WTC11 (cell line): Measurements from ENCODE around the gene NOTUM. TPM values are rescaled to one million over a fixed set of nuclear protein-coding genes. Genes with fewer than 3 reads are reported as not detected.

ENCODE experiments used
- ATAC-seq: fragments of 200-7000 bp; cut with Tn5 transposase; 2 replicates; pipeline ENCODE4 v1.10.0; 2021; ENCODE audit warnings: mild to moderate bottlenecking, moderate library complexity
- CTCF ChIA-PET: fragments of 300-600 bp; sonication (Branson Sonifier 250); formaldehyde crosslinking; loops from one replicate; lab custom pipeline; 2021; ENCODE audit warnings: antibody characterized with exemption; lab: Charles Lee
- POLR2A ChIA-PET: fragments of 350-600 bp; sonication (Branson Sonifier 250); formaldehyde crosslinking; loops from one replicate; lab custom pipeline; 2021; ENCODE audit warnings: antibody characterized with exemption; lab: Charles Lee
- DNase-seq: peaks from one replicate; pipeline ENCODE4 v3.0.0; 2021; ENCODE audit warnings: low spot score
- H3K27ac Mint-ChIP-seq: 2 replicates; pipeline ENCODE4 v1.8.0; 2021; ENCODE audit warnings: mixed read lengths
- H3K27me3 Mint-ChIP-seq: 2 replicates; pipeline ENCODE4 v1.8.0; 2021; ENCODE audit warnings: low read depth, mild to moderate bottlenecking, moderate library complexity, mixed read lengths
- H3K36me3 Mint-ChIP-seq: 2 replicates; pipeline ENCODE4 v1.8.0; 2021; ENCODE audit warnings: mixed read lengths
- H3K4me1 Mint-ChIP-seq: 2 replicates; pipeline ENCODE4 v1.8.0; 2022; ENCODE audit warnings: mixed read lengths
- H3K4me3 Mint-ChIP-seq: 2 replicates; pipeline ENCODE4 v1.8.0; 2021; ENCODE audit warnings: mild to moderate bottlenecking, moderate library complexity, mixed read lengths
- H3K9me3 Mint-ChIP-seq: 2 replicates; pipeline ENCODE4 v1.8.0; 2021; ENCODE audit warnings: mixed read lengths
- ATF1 ChIP-seq: sonication (generic); formaldehyde crosslinking; IDR thresholded peaks from 2 replicates; pipeline ENCODE4 v1.8.1; 2023; ENCODE audit warnings: mild to moderate bottlenecking, moderate library complexity, missing genetic modification reagents
- FOXK1 ChIP-seq: sonication (generic); formaldehyde crosslinking; IDR thresholded peaks from 2 replicates; pipeline ENCODE4 v1.8.0; 2022; ENCODE audit warnings: mild to moderate bottlenecking, moderate library complexity, missing genetic modification reagents
- FOXP1 ChIP-seq: sonication (generic); formaldehyde crosslinking; IDR thresholded peaks from 2 replicates; pipeline ENCODE4 v1.8.0; 2022; ENCODE audit warnings: missing genetic modification reagents, mild to moderate bottlenecking, moderate library complexity, borderline replicate concordance
- KAT7 ChIP-seq: sonication (generic); formaldehyde crosslinking; IDR thresholded peaks from 2 replicates; pipeline ENCODE4 v1.8.1; 2023; ENCODE audit warnings: missing genetic modification reagents, mild to moderate bottlenecking, borderline replicate concordance
- NFATC4 ChIP-seq: fragments of 250-450 bp; sonication (Bioruptor Pico); IDR thresholded peaks from 2 replicates; pipeline ENCODE4 v1.9.0; 2021; ENCODE audit warnings: mild to moderate bottlenecking
- TP53 ChIP-seq: sonication (generic); formaldehyde crosslinking; IDR thresholded peaks from 2 replicates; pipeline ENCODE4 v1.8.1; 2023; ENCODE audit warnings: mild to moderate bottlenecking, missing genetic modification reagents
- ZNF317 ChIP-seq: sonication (generic); formaldehyde crosslinking; IDR thresholded peaks from 2 replicates; pipeline ENCODE4 v1.8.1; 2023; ENCODE audit warnings: low read depth, mild to moderate bottlenecking, moderate library complexity, missing genetic modification reagents, borderline replicate concordance
- ZNF416 ChIP-seq: fragments of 250-450 bp; sonication (Bioruptor Pico); IDR thresholded peaks from 2 replicates; pipeline ENCODE4 v1.9.0; 2021; ENCODE audit warnings: mild to moderate bottlenecking, inconsistent platforms
- total RNA-seq: library from RNA; stranded (reverse); gene quantifications from 3 replicates; pipeline ENCODE4 v1.2.3, GENCODE V29; 2021
- TF ChIP-seq, protein P1 (sequence below): fragments of 200-600 bp; IDR thresholded peaks from 2 replicates; pipeline ENCODE4 v1.8.0; 2022; ENCODE audit warnings: antibody characterized with exemption
- TF ChIP-seq, protein P2 (sequence below): fragments of 250-450 bp; sonication (Bioruptor Pico); IDR thresholded peaks from 2 replicates; pipeline ENCODE4 v1.9.0; 2021; ENCODE audit warnings: moderate library complexity, mild to moderate bottlenecking, inconsistent platforms, borderline replicate concordance
- TF ChIP-seq, protein P3 (sequence below): sonication (generic); formaldehyde crosslinking; IDR thresholded peaks from 2 replicates; pipeline ENCODE4 v1.8.0; 2022; ENCODE audit warnings: missing genetic modification reagents
- TF ChIP-seq, protein P4 (sequence below): sonication (generic); formaldehyde crosslinking; IDR thresholded peaks from 2 replicates; pipeline ENCODE4 v1.8.0; 2022; ENCODE audit warnings: mild to moderate bottlenecking, missing genetic modification reagents
- TF ChIP-seq, protein P5 (sequence below): sonication (generic); formaldehyde crosslinking; IDR thresholded peaks from 2 replicates; pipeline ENCODE4 v1.8.1; 2022; ENCODE audit warnings: mild to moderate bottlenecking, moderate library complexity, missing genetic modification reagents
- TF ChIP-seq, protein P6 (sequence below): sonication (generic); formaldehyde crosslinking; IDR thresholded peaks from 2 replicates; pipeline ENCODE4 v1.8.1; 2022; ENCODE audit warnings: missing genetic modification reagents, borderline replicate concordance
- TF ChIP-seq, protein P7 (sequence below): sonication (generic); formaldehyde crosslinking; IDR thresholded peaks from 2 replicates; pipeline ENCODE4 v1.8.1; 2023; ENCODE audit warnings: mild to moderate bottlenecking, missing genetic modification reagents, moderate library complexity
- TF ChIP-seq, protein P8 (sequence below): sonication (generic); formaldehyde crosslinking; IDR thresholded peaks from 2 replicates; pipeline ENCODE4 v1.8.0; 2023; ENCODE audit warnings: missing genetic modification reagents
- TF ChIP-seq, protein P9 (sequence below): sonication (generic); formaldehyde crosslinking; IDR thresholded peaks from 2 replicates; pipeline ENCODE4 v1.8.1; 2023; ENCODE audit warnings: mild to moderate bottlenecking, missing genetic modification reagents, moderate library complexity

NOTUM gene
- total RNA-seq, 1 experiment from 2014 or later: 1.7 TPM

DNA sequence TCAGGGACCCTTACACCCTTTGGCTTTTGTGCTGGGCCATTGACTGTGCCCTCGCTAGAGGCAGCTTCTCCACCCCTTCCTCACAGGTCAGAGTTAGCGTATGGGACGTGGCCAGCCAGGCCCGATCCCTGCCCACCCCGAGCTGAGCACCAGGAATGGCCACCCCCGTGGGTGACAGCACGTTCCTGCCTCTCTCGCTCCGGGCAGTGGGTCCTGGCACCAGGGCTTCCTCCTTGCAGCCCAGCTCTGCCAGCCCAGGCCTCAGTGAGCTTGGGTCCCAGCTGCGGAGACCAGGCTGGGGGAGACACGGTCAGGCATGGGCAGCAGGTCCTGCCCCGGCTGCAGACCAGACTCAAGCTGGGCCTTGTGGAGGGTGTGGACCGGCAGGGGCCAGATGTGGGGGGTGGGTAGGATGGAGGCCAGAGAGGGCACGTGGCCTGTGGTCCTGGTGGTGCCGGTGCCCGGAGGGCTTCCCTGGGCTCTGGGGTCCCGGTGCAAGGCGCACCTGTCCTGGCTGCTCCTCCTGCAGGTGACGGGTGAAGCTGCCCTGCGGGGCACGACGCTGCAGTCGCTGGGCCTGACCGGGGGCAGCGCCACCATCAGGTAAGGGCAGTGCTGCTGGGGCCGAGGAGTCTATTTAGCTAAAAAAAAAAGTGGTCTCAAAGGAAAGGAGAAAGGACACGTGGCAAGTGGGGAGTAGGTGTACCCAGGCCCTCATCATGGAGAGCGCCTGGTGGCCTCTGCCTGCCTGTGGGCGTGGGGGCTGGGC lies 34.7 kb upstream of the NOTUM start (continued):
- TF ChIP-seq, protein P1, sequence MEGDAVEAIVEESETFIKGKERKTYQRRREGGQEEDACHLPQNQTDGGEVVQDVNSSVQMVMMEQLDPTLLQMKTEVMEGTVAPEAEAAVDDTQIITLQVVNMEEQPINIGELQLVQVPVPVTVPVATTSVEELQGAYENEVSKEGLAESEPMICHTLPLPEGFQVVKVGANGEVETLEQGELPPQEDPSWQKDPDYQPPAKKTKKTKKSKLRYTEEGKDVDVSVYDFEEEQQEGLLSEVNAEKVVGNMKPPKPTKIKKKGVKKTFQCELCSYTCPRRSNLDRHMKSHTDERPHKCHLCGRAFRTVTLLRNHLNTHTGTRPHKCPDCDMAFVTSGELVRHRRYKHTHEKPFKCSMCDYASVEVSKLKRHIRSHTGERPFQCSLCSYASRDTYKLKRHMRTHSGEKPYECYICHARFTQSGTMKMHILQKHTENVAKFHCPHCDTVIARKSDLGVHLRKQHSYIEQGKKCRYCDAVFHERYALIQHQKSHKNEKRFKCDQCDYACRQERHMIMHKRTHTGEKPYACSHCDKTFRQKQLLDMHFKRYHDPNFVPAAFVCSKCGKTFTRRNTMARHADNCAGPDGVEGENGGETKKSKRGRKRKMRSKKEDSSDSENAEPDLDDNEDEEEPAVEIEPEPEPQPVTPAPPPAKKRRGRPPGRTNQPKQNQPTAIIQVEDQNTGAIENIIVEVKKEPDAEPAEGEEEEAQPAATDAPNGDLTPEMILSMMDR: 0 out of 2 replicates have a peak, but pooled peaks have one; percentile 17
- TF ChIP-seq, protein P2, sequence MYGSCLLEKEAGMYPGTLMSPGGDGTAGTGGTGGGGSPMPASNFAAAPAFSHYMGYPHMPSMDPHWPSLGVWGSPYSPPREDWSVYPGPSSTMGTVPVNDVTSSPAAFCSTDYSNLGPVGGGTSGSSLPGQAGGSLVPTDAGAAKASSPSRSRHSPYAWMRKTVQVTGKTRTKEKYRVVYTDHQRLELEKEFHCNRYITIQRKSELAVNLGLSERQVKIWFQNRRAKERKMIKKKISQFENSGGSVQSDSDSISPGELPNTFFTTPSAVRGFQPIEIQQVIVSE (CRISPR knock-in tag): no peak
- TF ChIP-seq TP53 (CRISPR knock-in tag): 0 out of 2 replicates have a peak, but pooled peaks have one; percentile 27

DNA sequence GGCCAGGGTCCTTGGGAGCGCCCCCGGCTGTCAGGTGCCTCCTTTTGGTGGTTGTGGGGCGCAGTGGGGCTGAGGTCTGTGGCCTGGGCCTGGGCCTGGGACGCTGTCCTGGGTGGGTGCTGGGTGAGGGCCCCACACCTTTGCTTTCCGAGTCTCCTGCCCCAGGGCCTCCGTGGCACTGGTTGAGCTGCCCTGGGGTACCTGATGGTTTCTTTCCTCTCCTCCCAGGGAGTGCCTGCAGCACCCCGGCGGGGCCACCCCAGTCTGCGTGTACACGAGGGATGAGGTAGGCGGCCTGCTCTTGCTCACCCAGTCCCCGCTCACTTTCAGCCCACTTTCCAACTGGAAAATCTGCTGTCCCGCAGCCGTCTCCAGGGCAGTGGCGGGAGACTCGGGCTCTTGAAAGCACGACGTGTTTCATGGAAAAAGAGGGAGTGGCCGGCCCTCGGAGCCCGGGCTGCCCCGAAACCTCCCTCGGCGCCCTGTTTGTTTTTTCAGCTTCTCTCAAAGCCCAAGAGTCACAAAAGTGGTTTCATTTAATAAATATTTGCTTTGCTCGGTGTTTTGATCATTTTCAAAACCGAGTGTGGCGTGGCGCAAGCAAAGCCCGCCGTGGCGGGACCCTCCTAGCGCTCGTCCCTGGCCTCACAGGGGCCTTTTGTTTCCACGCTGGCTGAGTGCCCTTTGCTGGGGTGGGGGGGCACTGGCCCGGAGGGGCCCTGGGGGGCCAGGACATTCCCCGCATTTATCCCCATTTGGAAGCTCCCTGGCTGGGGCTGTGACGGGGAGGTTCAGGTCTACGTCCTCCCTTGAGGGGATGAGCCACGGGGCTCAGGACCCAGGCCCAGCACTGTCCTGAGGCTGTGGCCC lies 33.8 kb upstream of the NOTUM start:
- Mint-ChIP-seq H3K9me3 (no peaks in the 10 kb centered on the region), H3K4me1 (peaks cover 21% of the 10 kb centered on the region), H3K4me3 (no peak overlapping the region), H3K36me3 (no peaks in the 10 kb centered on the region), H3K27ac (no peak overlapping the region), H3K27me3 (no peaks in the 10 kb centered on the region)
- TF ChIP-seq, protein P3, sequence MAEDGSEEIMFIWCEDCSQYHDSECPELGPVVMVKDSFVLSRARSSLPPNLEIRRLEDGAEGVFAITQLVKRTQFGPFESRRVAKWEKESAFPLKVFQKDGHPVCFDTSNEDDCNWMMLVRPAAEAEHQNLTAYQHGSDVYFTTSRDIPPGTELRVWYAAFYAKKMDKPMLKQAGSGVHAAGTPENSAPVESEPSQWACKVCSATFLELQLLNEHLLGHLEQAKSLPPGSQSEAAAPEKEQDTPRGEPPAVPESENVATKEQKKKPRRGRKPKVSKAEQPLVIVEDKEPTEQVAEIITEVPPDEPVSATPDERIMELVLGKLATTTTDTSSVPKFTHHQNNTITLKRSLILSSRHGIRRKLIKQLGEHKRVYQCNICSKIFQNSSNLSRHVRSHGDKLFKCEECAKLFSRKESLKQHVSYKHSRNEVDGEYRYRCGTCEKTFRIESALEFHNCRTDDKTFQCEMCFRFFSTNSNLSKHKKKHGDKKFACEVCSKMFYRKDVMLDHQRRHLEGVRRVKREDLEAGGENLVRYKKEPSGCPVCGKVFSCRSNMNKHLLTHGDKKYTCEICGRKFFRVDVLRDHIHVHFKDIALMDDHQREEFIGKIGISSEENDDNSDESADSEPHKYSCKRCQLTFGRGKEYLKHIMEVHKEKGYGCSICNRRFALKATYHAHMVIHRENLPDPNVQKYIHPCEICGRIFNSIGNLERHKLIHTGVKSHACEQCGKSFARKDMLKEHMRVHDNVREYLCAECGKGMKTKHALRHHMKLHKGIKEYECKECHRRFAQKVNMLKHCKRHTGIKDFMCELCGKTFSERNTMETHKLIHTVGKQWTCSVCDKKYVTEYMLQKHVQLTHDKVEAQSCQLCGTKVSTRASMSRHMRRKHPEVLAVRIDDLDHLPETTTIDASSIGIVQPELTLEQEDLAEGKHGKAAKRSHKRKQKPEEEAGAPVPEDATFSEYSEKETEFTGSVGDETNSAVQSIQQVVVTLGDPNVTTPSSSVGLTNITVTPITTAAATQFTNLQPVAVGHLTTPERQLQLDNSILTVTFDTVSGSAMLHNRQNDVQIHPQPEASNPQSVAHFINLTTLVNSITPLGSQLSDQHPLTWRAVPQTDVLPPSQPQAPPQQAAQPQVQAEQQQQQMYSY (CRISPR knock-in tag): no peak
- TF ChIP-seq FOXP1 (CRISPR knock-in tag) (no peak), ZNF416 (no peak), KAT7 (CRISPR knock-in tag) (no peak), NFATC4 (CRISPR knock-in tag) (no peak), FOXK1 (CRISPR knock-in tag) (no peak), ATF1 (CRISPR knock-in tag) (no peak), ZNF317 (CRISPR knock-in tag) (no peak)
- TF ChIP-seq, protein P4, sequence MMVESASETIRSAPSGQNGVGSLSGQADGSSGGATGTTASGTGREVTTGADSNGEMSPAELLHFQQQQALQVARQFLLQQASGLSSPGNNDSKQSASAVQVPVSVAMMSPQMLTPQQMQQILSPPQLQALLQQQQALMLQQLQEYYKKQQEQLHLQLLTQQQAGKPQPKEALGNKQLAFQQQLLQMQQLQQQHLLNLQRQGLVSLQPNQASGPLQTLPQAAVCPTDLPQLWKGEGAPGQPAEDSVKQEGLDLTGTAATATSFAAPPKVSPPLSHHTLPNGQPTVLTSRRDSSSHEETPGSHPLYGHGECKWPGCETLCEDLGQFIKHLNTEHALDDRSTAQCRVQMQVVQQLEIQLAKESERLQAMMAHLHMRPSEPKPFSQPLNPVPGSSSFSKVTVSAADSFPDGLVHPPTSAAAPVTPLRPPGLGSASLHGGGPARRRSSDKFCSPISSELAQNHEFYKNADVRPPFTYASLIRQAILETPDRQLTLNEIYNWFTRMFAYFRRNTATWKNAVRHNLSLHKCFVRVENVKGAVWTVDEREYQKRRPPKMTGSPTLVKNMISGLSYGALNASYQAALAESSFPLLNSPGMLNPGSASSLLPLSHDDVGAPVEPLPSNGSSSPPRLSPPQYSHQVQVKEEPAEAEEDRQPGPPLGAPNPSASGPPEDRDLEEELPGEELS: no peak
- TF ChIP-seq, protein P5, sequence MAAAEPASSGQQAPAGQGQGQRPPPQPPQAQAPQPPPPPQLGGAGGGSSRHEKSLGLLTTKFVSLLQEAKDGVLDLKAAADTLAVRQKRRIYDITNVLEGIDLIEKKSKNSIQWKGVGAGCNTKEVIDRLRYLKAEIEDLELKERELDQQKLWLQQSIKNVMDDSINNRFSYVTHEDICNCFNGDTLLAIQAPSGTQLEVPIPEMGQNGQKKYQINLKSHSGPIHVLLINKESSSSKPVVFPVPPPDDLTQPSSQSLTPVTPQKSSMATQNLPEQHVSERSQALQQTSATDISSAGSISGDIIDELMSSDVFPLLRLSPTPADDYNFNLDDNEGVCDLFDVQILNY (CRISPR knock-in tag): no peak
- TF ChIP-seq, protein P6, sequence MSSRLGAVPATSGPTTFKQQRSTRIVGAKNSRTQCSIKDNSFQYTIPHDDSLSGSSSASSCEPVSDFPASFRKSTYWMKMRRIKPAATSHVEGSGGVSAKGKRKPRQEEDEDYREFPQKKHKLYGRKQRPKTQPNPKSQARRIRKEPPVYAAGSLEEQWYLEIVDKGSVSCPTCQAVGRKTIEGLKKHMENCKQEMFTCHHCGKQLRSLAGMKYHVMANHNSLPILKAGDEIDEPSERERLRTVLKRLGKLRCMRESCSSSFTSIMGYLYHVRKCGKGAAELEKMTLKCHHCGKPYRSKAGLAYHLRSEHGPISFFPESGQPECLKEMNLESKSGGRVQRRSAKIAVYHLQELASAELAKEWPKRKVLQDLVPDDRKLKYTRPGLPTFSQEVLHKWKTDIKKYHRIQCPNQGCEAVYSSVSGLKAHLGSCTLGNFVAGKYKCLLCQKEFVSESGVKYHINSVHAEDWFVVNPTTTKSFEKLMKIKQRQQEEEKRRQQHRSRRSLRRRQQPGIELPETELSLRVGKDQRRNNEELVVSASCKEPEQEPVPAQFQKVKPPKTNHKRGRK (CRISPR knock-in tag): no peak
- TF ChIP-seq, protein P7, sequence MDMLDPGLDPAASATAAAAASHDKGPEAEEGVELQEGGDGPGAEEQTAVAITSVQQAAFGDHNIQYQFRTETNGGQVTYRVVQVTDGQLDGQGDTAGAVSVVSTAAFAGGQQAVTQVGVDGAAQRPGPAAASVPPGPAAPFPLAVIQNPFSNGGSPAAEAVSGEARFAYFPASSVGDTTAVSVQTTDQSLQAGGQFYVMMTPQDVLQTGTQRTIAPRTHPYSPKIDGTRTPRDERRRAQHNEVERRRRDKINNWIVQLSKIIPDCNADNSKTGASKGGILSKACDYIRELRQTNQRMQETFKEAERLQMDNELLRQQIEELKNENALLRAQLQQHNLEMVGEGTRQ (CRISPR knock-in tag): no peak
- TF ChIP-seq, protein P8, sequence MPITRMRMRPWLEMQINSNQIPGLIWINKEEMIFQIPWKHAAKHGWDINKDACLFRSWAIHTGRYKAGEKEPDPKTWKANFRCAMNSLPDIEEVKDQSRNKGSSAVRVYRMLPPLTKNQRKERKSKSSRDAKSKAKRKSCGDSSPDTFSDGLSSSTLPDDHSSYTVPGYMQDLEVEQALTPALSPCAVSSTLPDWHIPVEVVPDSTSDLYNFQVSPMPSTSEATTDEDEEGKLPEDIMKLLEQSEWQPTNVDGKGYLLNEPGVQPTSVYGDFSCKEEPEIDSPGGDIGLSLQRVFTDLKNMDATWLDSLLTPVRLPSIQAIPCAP (CRISPR knock-in tag): no peak
- TF ChIP-seq, protein P9, sequence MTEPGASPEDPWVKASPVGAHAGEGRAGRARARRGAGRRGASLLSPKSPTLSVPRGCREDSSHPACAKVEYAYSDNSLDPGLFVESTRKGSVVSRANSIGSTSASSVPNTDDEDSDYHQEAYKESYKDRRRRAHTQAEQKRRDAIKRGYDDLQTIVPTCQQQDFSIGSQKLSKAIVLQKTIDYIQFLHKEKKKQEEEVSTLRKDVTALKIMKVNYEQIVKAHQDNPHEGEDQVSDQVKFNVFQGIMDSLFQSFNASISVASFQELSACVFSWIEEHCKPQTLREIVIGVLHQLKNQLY (CRISPR knock-in tag): no peak
- DNase-seq (peak; percentile 10), ATAC-seq (no peak)
- ChIA-PET CTCF (interaction anchor here (1.1 to 4.2 kb wide), 8 partner anchors 10 to 39 kb away, joined by 3 to 19 read pairs (median 6); partner anchors contain the start of genes NOTUM and RAC3), POLR2A (no interaction called here)
